ENCODE data around the gene ASPHD2.
A peak's percentile ranks its signal among the peaks of the same experiment; 100 is the strongest.

Gene ASPHD2

GRCh38 chr22:26383968-26384556 is 45.0 kb upstream of the ASPHD2 start:
- no peaks in the 10 kb centered on the region for H3K36me3 ChIP-seq (replicated peaks in 1 of 2; ENCODE audit: control insufficient read depth in 2 of 2, insufficient read depth in 2 of 2, low read length in 2 of 2)
- peaks cover 0 to 18% (median 0%) of the 10 kb centered on the region in 3 experiments for H3K27me3 ChIP-seq (ENCODE audit: control insufficient read depth in 3 of 3, insufficient read depth in 3 of 3, low read depth in 1 of 3, low read length in 3 of 3)
- no peak overlapping the region for H3K23ac ChIP-seq (ENCODE audit: low read depth, low read length, poor library complexity)
- no peak overlapping the region for H3K18ac ChIP-seq (ENCODE audit: low read length)
- DNase-seq (ENCODE audit: low spot score) = no peak
- H3K9ac ChIP-seq (ENCODE audit: low read depth, low read length, poor library complexity) = no peak overlapping the region
- H4K8ac ChIP-seq (ENCODE audit: low read depth, low read length) = no peak overlapping the region
- H3K4ac ChIP-seq (ENCODE audit: low read length) = no peak overlapping the region
- no peaks in the 10 kb centered on the region for H3K79me1 ChIP-seq (ENCODE audit: low read depth, low read length)
- H2BK5ac ChIP-seq (ENCODE audit: low read length) = no peak overlapping the region
- H3K4me3 ChIP-seq (ENCODE audit: low read length in 2 of 2) = no peak overlapping the region
- H2BK120ac ChIP-seq (ENCODE audit: low read depth, low read length) = no peak overlapping the region
- no peak overlapping the region for H2AFZ ChIP-seq (ENCODE audit: low read length)
- WGBS, 2 donors (ENCODE audit: extremely low coverage in 2 of 2, insufficient read length in 2 of 2, insufficient replicate concordance in 1 of 2) = no CpG with 5 or more reads among the region's 7 CpGs
- no peak overlapping the region for H2AK5ac ChIP-seq (ENCODE audit: low read depth, low read length)
- H3K27ac ChIP-seq (replicated peaks; ENCODE audit: low read length) = no peak overlapping the region
- H2BK15ac ChIP-seq (ENCODE audit: low read length) = no peak overlapping the region
- peaks cover 0 to 1% of the 10 kb centered on the region in 2 donors for H3K9me3 ChIP-seq (replicated peaks in 1 of 2; ENCODE audit: control insufficient read depth in 2 of 2, insufficient read depth in 1 of 2, low read depth in 1 of 2, low read length in 2 of 2)
- no peak overlapping the region for H3K14ac ChIP-seq (ENCODE audit: low read length)
- H4K91ac ChIP-seq (ENCODE audit: low read depth, low read length, poor library complexity) = no peak overlapping the region
- no peak overlapping the region for H2BK12ac ChIP-seq (ENCODE audit: low read length)
- no peak overlapping the region for H3K4me2 ChIP-seq (ENCODE audit: insufficient read depth, low read length, poor library complexity, severe bottlenecking)
- peaks cover 4% of the 10 kb centered on the region in 2 donors for H3K4me1 ChIP-seq (ENCODE audit: control insufficient read depth in 2 of 2, insufficient read depth in 1 of 2, low read depth in 1 of 2, low read length in 2 of 2)

DNA sequence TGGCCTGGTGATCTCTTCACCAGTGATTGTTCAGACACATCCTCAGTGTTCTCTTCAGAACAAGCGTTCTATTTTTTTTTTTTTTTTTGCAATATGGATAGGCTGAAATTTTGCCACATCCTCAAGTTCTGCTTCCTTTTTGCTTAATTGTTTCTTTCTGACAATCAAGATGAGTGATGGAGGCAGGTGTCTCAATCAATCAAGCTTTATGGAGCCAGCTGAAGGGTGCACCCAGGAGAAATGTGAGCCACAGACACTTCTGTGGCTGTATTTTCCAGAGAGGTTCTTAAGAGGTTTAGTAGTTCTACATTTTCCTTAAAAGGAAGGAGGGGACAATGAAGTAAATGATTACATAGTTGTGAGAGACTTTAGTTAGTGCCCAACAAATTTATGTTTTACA is 43.9 kb upstream of the ASPHD2 start:
- Histone ChIP-seq H3K27ac (replicated peaks; ENCODE audit: low read length) (no peak overlapping the region), H4K91ac (ENCODE audit: low read depth, low read length, poor library complexity) (no peak overlapping the region), H3K4me2 (ENCODE audit: insufficient read depth, low read length, poor library complexity, severe bottlenecking) (no peak overlapping the region), H3K23ac (ENCODE audit: low read depth, low read length, poor library complexity) (no peak overlapping the region), H2BK12ac (ENCODE audit: low read length) (no peak overlapping the region), H2AK5ac (ENCODE audit: low read depth, low read length) (no peak overlapping the region), H2BK120ac (ENCODE audit: low read depth, low read length) (no peak overlapping the region), H3K4me3 (ENCODE audit: low read length in 2 of 2) (no peak overlapping the region), H3K9ac (ENCODE audit: low read depth, low read length, poor library complexity) (no peak overlapping the region), H2AFZ (ENCODE audit: low read length) (no peak overlapping the region), H2BK5ac (ENCODE audit: low read length) (no peak overlapping the region), H3K4ac (ENCODE audit: low read length) (no peak overlapping the region), H3K14ac (ENCODE audit: low read length) (no peak overlapping the region), H3K36me3 (replicated peaks in 1 of 2; ENCODE audit: control insufficient read depth in 2 of 2, insufficient read depth in 2 of 2, low read length in 2 of 2) (no peaks in the 10 kb centered on the region), H3K79me1 (ENCODE audit: low read depth, low read length) (no peaks in the 10 kb centered on the region), H3K27me3 (ENCODE audit: control insufficient read depth in 3 of 3, insufficient read depth in 3 of 3, low read depth in 1 of 3, low read length in 3 of 3) (peaks cover 0 to 15% (median 0%) of the 10 kb centered on the region in 3 experiments), H4K8ac (ENCODE audit: low read depth, low read length) (no peak overlapping the region), H3K9me3 (replicated peaks in 1 of 2; ENCODE audit: control insufficient read depth in 2 of 2, insufficient read depth in 1 of 2, low read depth in 1 of 2, low read length in 2 of 2) (no peaks in the 10 kb centered on the region), H3K18ac (ENCODE audit: low read length) (no peak overlapping the region), H2BK15ac (ENCODE audit: low read length) (no peak overlapping the region), H3K4me1 (ENCODE audit: control insufficient read depth in 2 of 2, insufficient read depth in 1 of 2, low read depth in 1 of 2, low read length in 2 of 2) (peaks cover 4% of the 10 kb centered on the region in 2 donors)
- no peak for DNase-seq (ENCODE audit: low spot score)
- WGBS, 2 donors (ENCODE audit: extremely low coverage in 2 of 2, insufficient read length in 2 of 2, insufficient replicate concordance in 1 of 2) = no CpG with 5 or more reads among the region's 1 CpG

DNA sequence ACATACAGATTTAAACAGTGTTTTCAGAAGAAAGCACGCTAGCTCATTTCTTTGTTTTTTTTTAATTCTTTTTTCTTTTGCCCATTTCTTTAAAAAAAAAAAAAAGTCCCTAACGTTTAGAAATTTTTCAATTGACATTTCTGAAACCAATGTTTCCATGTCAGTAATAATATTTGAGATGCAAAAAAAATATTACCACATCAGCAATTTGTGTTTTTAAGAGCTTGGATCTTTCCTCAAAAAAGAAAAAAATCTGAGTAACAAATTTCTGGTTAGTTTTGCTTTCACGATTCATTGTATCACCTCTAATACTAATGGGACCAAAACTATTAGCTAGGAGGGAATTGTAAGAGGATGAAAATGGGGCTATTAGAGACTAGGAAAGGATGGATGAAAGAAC is 39.9 kb upstream of the ASPHD2 start:
- H3K14ac ChIP-seq (ENCODE audit: low read length) = no peak overlapping the region
- H2BK5ac ChIP-seq (ENCODE audit: low read length) = no peak overlapping the region
- H4K91ac ChIP-seq (ENCODE audit: low read depth, low read length, poor library complexity) = no peak overlapping the region
- no peaks in the 10 kb centered on the region for H3K79me1 ChIP-seq (ENCODE audit: low read depth, low read length)
- peaks cover 0 to 5% of the 10 kb centered on the region in 2 donors for H3K9me3 ChIP-seq (replicated peaks in 1 of 2; ENCODE audit: control insufficient read depth in 2 of 2, insufficient read depth in 1 of 2, low read depth in 1 of 2, low read length in 2 of 2)
- H3K36me3 ChIP-seq (replicated peaks in 1 of 2; ENCODE audit: control insufficient read depth in 2 of 2, insufficient read depth in 2 of 2, low read length in 2 of 2) = no peaks in the 10 kb centered on the region
- H4K8ac ChIP-seq (ENCODE audit: low read depth, low read length) = no peak overlapping the region
- no peak overlapping the region for H3K9ac ChIP-seq (ENCODE audit: low read depth, low read length, poor library complexity)
- H3K27ac ChIP-seq (replicated peaks; ENCODE audit: low read length) = no peak overlapping the region
- no peak overlapping the region for H2AFZ ChIP-seq (ENCODE audit: low read length)
- H2BK12ac ChIP-seq (ENCODE audit: low read length) = no peak overlapping the region
- H3K4me3 ChIP-seq (ENCODE audit: low read length in 2 of 2) = no peak overlapping the region
- no peak for DNase-seq (ENCODE audit: low spot score)
- H2BK120ac ChIP-seq (ENCODE audit: low read depth, low read length) = no peak overlapping the region
- H3K23ac ChIP-seq (ENCODE audit: low read depth, low read length, poor library complexity) = no peak overlapping the region
- no peak overlapping the region for H2AK5ac ChIP-seq (ENCODE audit: low read depth, low read length)
- H3K4ac ChIP-seq (ENCODE audit: low read length) = no peak overlapping the region
- H3K4me2 ChIP-seq (ENCODE audit: insufficient read depth, low read length, poor library complexity, severe bottlenecking) = no peak overlapping the region
- peaks cover 4 to 7% of the 10 kb centered on the region in 2 donors for H3K4me1 ChIP-seq (ENCODE audit: control insufficient read depth in 2 of 2, insufficient read depth in 1 of 2, low read depth in 1 of 2, low read length in 2 of 2)
- H3K27me3 ChIP-seq (ENCODE audit: control insufficient read depth in 3 of 3, insufficient read depth in 3 of 3, low read depth in 1 of 3, low read length in 3 of 3) = no peaks in the 10 kb centered on the region
- no peak overlapping the region for H2BK15ac ChIP-seq (ENCODE audit: low read length)
- H3K18ac ChIP-seq (ENCODE audit: low read length) = no peak overlapping the region
- WGBS, 2 donors (ENCODE audit: extremely low coverage in 2 of 2, insufficient read length in 2 of 2, insufficient replicate concordance in 1 of 2) = no CpG with 5 or more reads among the region's 3 CpGs

DNA sequence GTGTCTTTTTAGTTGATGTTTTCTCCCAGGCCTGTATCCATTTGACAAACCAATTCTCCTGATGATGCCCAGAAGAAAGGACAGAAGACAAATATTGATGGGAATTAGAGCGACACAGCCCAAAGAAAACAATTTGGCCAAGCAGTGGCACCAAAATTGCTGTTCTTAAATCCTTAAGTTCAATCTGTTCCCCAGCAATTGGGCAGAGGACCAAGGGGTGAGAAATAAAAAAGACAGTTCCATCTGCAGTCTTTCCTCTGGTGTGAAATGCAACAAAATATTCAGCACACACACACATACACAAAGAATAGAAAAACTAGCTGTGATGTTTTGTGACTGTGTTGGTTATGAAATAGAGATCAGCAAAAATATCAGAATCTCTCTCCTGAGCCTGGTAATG is 38.0 kb upstream of the ASPHD2 start:
- H2AFZ ChIP-seq (ENCODE audit: low read length) = peak overlapping the region; percentile 51
- no peak overlapping the region for H3K23ac ChIP-seq (ENCODE audit: low read depth, low read length, poor library complexity)
- H2BK120ac ChIP-seq (ENCODE audit: low read depth, low read length) = no peak overlapping the region

More for the DNA sequence above, 38.0 kb upstream of the ASPHD2 start:
- H3K4me1 ChIP-seq (ENCODE audit: control insufficient read depth in 2 of 2, insufficient read depth in 1 of 2, low read depth in 1 of 2, low read length in 2 of 2) = peaks cover 11% of the 10 kb centered on the region in 2 donors
- no peak overlapping the region for H2BK5ac ChIP-seq (ENCODE audit: low read length)
- H4K8ac ChIP-seq (ENCODE audit: low read depth, low read length) = no peak overlapping the region
- H3K4ac ChIP-seq (ENCODE audit: low read length) = no peak overlapping the region
- no peak overlapping the region for H4K91ac ChIP-seq (ENCODE audit: low read depth, low read length, poor library complexity)
- H3K14ac ChIP-seq (ENCODE audit: low read length) = no peak overlapping the region
- H3K9ac ChIP-seq (ENCODE audit: low read depth, low read length, poor library complexity) = no peak overlapping the region
- peaks cover 0 to 5% of the 10 kb centered on the region in 2 donors for H3K9me3 ChIP-seq (replicated peaks in 1 of 2; ENCODE audit: control insufficient read depth in 2 of 2, insufficient read depth in 1 of 2, low read depth in 1 of 2, low read length in 2 of 2)
- WGBS, 2 donors (ENCODE audit: extremely low coverage in 2 of 2, insufficient read length in 2 of 2, insufficient replicate concordance in 1 of 2) = no CpG with 5 or more reads among the region's 1 CpG
- H2AK5ac ChIP-seq (ENCODE audit: low read depth, low read length) = no peak overlapping the region
- no peak overlapping the region for H2BK12ac ChIP-seq (ENCODE audit: low read length)
- no peak overlapping the region for H3K4me3 ChIP-seq (ENCODE audit: low read length in 2 of 2)
- H3K18ac ChIP-seq (ENCODE audit: low read length) = no peak overlapping the region
- H3K4me2 ChIP-seq (ENCODE audit: insufficient read depth, low read length, poor library complexity, severe bottlenecking) = no peak overlapping the region
- H3K79me1 ChIP-seq (ENCODE audit: low read depth, low read length) = no peaks in the 10 kb centered on the region
- no peaks in the 10 kb centered on the region for H3K36me3 ChIP-seq (replicated peaks in 1 of 2; ENCODE audit: control insufficient read depth in 2 of 2, insufficient read depth in 2 of 2, low read length in 2 of 2)
- no peak for DNase-seq (ENCODE audit: low spot score)
- no peaks in the 10 kb centered on the region for H3K27me3 ChIP-seq (ENCODE audit: control insufficient read depth in 3 of 3, insufficient read depth in 3 of 3, low read depth in 1 of 3, low read length in 3 of 3)
- no peak overlapping the region for H2BK15ac ChIP-seq (ENCODE audit: low read length)
- no peak overlapping the region for H3K27ac ChIP-seq (replicated peaks; ENCODE audit: low read length)

Data from neuronal stem cell (in vitro differentiated cells).